ENCODE measurements around the gene RAB11FIP4. TPM values are rescaled to one million over a fixed set of nuclear protein-coding genes. Genes with fewer than 3 reads are reported as not detected.
A peak's percentile ranks its signal among the peaks of the same experiment; 100 is the strongest.

RAB11FIP4 gene
- total RNA-seq, 1 experiment from 2014 or later: 15.1 TPM

- intact Hi-C loops (cut with micrococcal nuclease): no loop called here
- Histone ChIP-seq H3K27me3 (ENCODE audit: insufficient read depth, low read length) (no peaks in the 10 kb centered on the region), H2AFZ (ENCODE audit: low read depth, low read length, poor library complexity, severe bottlenecking) (no peak overlapping the region), H3K36me3 (ENCODE audit: control insufficient read depth in 1 of 2, insufficient read depth in 2 of 2, low read length in 2 of 2) (no peaks in the 10 kb centered on the region), H3K4me2 (ENCODE audit: low read length) (peak overlapping the region; percentile 32), H4K20me1 (ENCODE audit: insufficient read depth) (no peaks in the 10 kb centered on the region), H3K79me2 (ENCODE audit: insufficient read depth, low read length) (no peaks in the 10 kb centered on the region; the same call in 1 of the 2 replicates), H3K9me2 (ENCODE audit: insufficient read depth) (no peaks in the 10 kb centered on the region), H3K4me1 (ENCODE audit: control insufficient read depth in 1 of 2, insufficient read depth in 2 of 2, low read length in 2 of 2) (peaks cover 25 to 58% of the 10 kb centered on the region in 2 experiments), H3K27ac (ENCODE audit: low read depth, low read length) (no peak overlapping the region), H3K9me3 (ENCODE audit: control insufficient read depth in 1 of 2, insufficient read depth in 1 of 2, low read depth in 1 of 2, low read length in 2 of 2) (no peaks in the 10 kb centered on the region), H3K4me3 (replicated peaks in 1 of 2; ENCODE audit: low read depth in 1 of 2, low read length in 2 of 2) (no peak overlapping the region), H3K9ac (ENCODE audit: low read length) (no peak overlapping the region)
- no TSS peak for BruUV-seq (replicated peaks)
- POLR2A ChIA-PET: no interaction called here
- CTCF ChIA-PET: no interaction called here
- DNase-seq (ENCODE audit: low read depth, low spot score): no peak
- RAD21 ChIA-PET (ENCODE audit: low non-redundant PET in 1 of 2, low total read pairs in 2 of 2, uncharacterized antibody in 2 of 2, unreplicated experiment in 2 of 2): no interaction called here
- TF ChIP-seq POLR2A (IDR thresholded peaks at IDR 0.05; ENCODE audit: borderline replicate concordance, extremely low read depth, insufficient read depth, insufficient read length) (no peak), SP1 (IDR thresholded peaks at IDR 0.05; ENCODE audit: low read depth) (no peak), SRF (IDR thresholded peaks at IDR 0.05; ENCODE audit: low read depth) (no peak), ZFX (IDR thresholded peaks at IDR 0.05) (no peak)
- ATAC-seq: no peak
Observed at GRCh38 chr17:31494259-31495021, 103.0 kb downstream of the RAB11FIP4 start.

DNA sequence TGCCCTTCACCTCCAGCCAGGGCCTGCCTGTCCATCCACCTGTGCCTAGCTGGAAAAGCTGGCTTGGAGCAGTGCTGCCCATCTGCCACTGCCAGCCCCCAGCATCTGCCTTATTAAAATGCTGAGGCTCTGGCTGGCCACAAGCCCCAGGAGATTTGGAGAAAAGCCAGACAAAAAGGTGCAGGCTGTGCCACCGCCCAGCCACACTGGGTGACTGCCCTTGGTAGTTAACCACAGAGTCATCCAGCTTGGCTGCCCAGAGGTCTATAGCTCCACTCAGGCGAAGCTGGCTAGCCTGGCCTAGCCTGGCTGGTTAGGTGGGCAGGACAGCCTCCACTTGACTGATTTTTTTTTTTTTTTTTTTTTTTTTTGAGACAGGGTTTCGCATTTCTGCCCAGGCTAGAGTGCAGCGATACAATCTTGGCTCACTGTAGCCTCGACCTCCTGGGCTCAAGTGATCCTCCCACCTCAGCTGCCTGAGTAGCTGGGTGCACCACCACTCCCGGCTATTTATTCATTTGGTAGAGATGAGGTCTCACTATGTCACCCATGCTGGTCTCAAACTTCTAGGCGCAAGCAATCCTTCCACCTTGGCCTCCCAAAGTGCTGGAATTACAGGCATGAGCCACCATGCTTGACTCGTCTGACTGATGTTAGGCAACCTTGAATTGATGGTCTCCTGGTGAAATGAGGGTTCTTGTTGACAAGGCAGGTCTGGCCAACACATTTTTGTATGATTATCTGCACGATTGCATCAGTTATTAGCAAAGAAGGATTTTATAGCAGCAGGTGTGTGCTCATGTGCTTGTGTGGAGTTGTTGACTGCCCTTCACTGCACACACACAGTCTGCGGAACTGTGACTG is 103.8 kb downstream of the RAB11FIP4 start:
- no peaks in the 10 kb centered on the region; the same call in 1 of the 2 replicates for H3K79me2 ChIP-seq (ENCODE audit: insufficient read depth, low read length)
- H3K9me2 ChIP-seq (ENCODE audit: insufficient read depth): no peaks in the 10 kb centered on the region
- no peaks in the 10 kb centered on the region for H3K27me3 ChIP-seq (ENCODE audit: insufficient read depth, low read length)
- DNase-seq (ENCODE audit: low read depth, low spot score) (no peak), ATAC-seq (peak; percentile 50; the same call in 1 of the 2 replicates)
- CTCF ChIA-PET: no interaction called here
- H3K9ac ChIP-seq (ENCODE audit: low read length): no peak overlapping the region
- no peak overlapping the region for H2AFZ ChIP-seq (ENCODE audit: low read depth, low read length, poor library complexity, severe bottlenecking)
- H3K27ac ChIP-seq (ENCODE audit: low read depth, low read length): no peak overlapping the region
- POLR2A ChIA-PET: no interaction called here
- H3K4me2 ChIP-seq (ENCODE audit: low read length): peak overlapping the region; percentile 32
- RAD21 ChIA-PET (ENCODE audit: low non-redundant PET in 1 of 2, low total read pairs in 2 of 2, uncharacterized antibody in 2 of 2, unreplicated experiment in 2 of 2): no interaction called here
- no peaks in the 10 kb centered on the region for H3K36me3 ChIP-seq (ENCODE audit: control insufficient read depth in 1 of 2, insufficient read depth in 2 of 2, low read length in 2 of 2)
- intact Hi-C loops (cut with micrococcal nuclease): no loop called here
- peaks cover 25 to 58% of the 10 kb centered on the region in 2 experiments for H3K4me1 ChIP-seq (ENCODE audit: control insufficient read depth in 1 of 2, insufficient read depth in 2 of 2, low read length in 2 of 2)
- H3K9me3 ChIP-seq (ENCODE audit: control insufficient read depth in 1 of 2, insufficient read depth in 1 of 2, low read depth in 1 of 2, low read length in 2 of 2): no peaks in the 10 kb centered on the region
- H4K20me1 ChIP-seq (ENCODE audit: insufficient read depth): no peaks in the 10 kb centered on the region
- BruUV-seq (replicated peaks): no TSS peak
- no peak overlapping the region for H3K4me3 ChIP-seq (replicated peaks in 1 of 2; ENCODE audit: low read depth in 1 of 2, low read length in 2 of 2)
- TF ChIP-seq CTCF (IDR thresholded peaks at IDR 0.05 in 2 of 3, conservative IDR thresholded peaks at IDR 0.05 in 1 of 3; ENCODE audit: borderline replicate concordance in 1 of 3, insufficient read depth in 1 of 3, low read depth in 2 of 3, low read length in 2 of 3) (no peak), ZBTB33 (IDR thresholded peaks at IDR 0.05; ENCODE audit: extremely low read depth, insufficient replicate concordance, low read length) (no peak), ELF1 (IDR thresholded peaks at IDR 0.05; ENCODE audit: borderline replicate concordance, low read depth) (no peak), POLR2A (IDR thresholded peaks at IDR 0.05; ENCODE audit: borderline replicate concordance, extremely low read depth, insufficient read depth, insufficient read length) (no peak), ZNF274 (IDR thresholded peaks at IDR 0.05; ENCODE audit: low read depth, low read length) (no peak), RAD21 (IDR thresholded peaks at IDR 0.05; ENCODE audit: low read depth) (no peak), POLR2AphosphoS5 (IDR thresholded peaks at IDR 0.05; ENCODE audit: low read depth, low read length) (no peak), YY1 (IDR thresholded peaks at IDR 0.05; ENCODE audit: extremely low read depth, insufficient replicate concordance, low read depth, low read length) (no peak), EGR1 (IDR thresholded peaks at IDR 0.05; ENCODE audit: low read depth) (no peak), SP1 (IDR thresholded peaks at IDR 0.05; ENCODE audit: low read depth) (no peak), FOSL1 (IDR thresholded peaks at IDR 0.05; ENCODE audit: low read depth) (no peak), EZH2phosphoT487 (IDR thresholded peaks at IDR 0.05; ENCODE audit: borderline replicate concordance) (no peak)

Data from HCT116 (cell line).